ENCODE results near the gene GPR84. TPM values are rescaled to one million over a fixed set of nuclear protein-coding genes. Genes with fewer than 3 reads are reported as not detected.

Gene GPR84
- total RNA-seq, 1 donor from 2014 or later, result not detected

- TF ChIP-seq, protein P1, sequence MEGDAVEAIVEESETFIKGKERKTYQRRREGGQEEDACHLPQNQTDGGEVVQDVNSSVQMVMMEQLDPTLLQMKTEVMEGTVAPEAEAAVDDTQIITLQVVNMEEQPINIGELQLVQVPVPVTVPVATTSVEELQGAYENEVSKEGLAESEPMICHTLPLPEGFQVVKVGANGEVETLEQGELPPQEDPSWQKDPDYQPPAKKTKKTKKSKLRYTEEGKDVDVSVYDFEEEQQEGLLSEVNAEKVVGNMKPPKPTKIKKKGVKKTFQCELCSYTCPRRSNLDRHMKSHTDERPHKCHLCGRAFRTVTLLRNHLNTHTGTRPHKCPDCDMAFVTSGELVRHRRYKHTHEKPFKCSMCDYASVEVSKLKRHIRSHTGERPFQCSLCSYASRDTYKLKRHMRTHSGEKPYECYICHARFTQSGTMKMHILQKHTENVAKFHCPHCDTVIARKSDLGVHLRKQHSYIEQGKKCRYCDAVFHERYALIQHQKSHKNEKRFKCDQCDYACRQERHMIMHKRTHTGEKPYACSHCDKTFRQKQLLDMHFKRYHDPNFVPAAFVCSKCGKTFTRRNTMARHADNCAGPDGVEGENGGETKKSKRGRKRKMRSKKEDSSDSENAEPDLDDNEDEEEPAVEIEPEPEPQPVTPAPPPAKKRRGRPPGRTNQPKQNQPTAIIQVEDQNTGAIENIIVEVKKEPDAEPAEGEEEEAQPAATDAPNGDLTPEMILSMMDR (IDR thresholded peaks at IDR 0.05; ENCODE audit: unreplicated experiment), result no peak
- no peaks in the 10 kb centered on the region for H3K36me3 Mint-ChIP-seq (ENCODE audit: insufficient read depth)
- H3K9me3 Mint-ChIP-seq (ENCODE audit: low read depth), result no peaks in the 10 kb centered on the region
- peaks cover 7% of the 10 kb centered on the region for H3K4me1 Mint-ChIP-seq (ENCODE audit: low read depth)
- H3K4me3 Mint-ChIP-seq (ENCODE audit: low read depth), result no peak overlapping the region
- no peaks in the 10 kb centered on the region for H3K27me3 Mint-ChIP-seq
- H3K27ac Mint-ChIP-seq, result no peak overlapping the region
- DNase-seq (ENCODE audit: low spot score, unreplicated experiment), result no peak
Measured at GRCh38 chr12:54321363-54321762, 42.9 kb downstream of the GPR84 start.

Small RNA genes lying within 50 kb of the gene (microRNA-seq; reads per million reads assigned to microRNA genes)
- gene MIR148B (ENCODE audit: borderline number of aligned reads, unreplicated experiment), result 771 reads per million, percentile 76 among the genes with 10 or more reads in this experiment

Other genes with a start within 250 kb of the GPR84 start
- gene SMUG1, start 175.5 kb downstream of the GPR84 start, total RNA-seq, result 53.1 and 57.6 TPM in 2 replicates
- gene CBX5, start 84.4 kb downstream of the GPR84 start, total RNA-seq, result 261 and 271 TPM in 2 replicates
- 2,514 and 2,551 TPM in 2 replicates for gene HNRNPA1, start 83.8 kb downstream of the GPR84 start, total RNA-seq
- gene NFE2, start 63.5 kb downstream of the GPR84 start, total RNA-seq, result 17.2 and 17.9 TPM in 2 replicates
- gene COPZ1, start 39.4 kb downstream of the GPR84 start, total RNA-seq, result 165 and 173 TPM in 2 replicates
- gene ZNF385A, start 20.2 kb upstream of the GPR84 start, total RNA-seq, result 15.6 and 16.6 TPM in 2 replicates
- 32.2 and 37.8 TPM in 2 replicates for gene ITGA5, start 54.8 kb upstream of the GPR84 start, total RNA-seq
- not detected in 2 replicates for gene GTSF1, start 109.1 kb upstream of the GPR84 start, total RNA-seq
- not detected in 2 replicates for gene NCKAP1L, start 133.3 kb upstream of the GPR84 start, total RNA-seq
- 0.71 and 0.81 TPM in 2 replicates for gene PDE1B, start 185.1 kb upstream of the GPR84 start, total RNA-seq
- gene PPP1R1A, start 224.2 kb upstream of the GPR84 start, total RNA-seq, result 22.1 and 22.3 TPM in 2 replicates

Data from progenitor cell of endocrine pancreas (in vitro differentiated cells).